GM18519 (cell line): Measurements from ENCODE around the gene HSFX2.
"Not testable (repeated sequence)": the region's sequence is repeated elsewhere in the genome, so short reads cannot be mapped to it uniquely, and the experiment has no call there.

ENCODE experiments used
- ATAC-seq: cut with Tn5 transposase; IDR thresholded peaks from one replicate; pipeline ENCODE4 v1.9.1; 2021; ENCODE audit warnings: mild to moderate bottlenecking, moderate library complexity; ENCODE audit not compliant: unreplicated experiment, low FRiP score

The HSFX2 gene

DNA sequence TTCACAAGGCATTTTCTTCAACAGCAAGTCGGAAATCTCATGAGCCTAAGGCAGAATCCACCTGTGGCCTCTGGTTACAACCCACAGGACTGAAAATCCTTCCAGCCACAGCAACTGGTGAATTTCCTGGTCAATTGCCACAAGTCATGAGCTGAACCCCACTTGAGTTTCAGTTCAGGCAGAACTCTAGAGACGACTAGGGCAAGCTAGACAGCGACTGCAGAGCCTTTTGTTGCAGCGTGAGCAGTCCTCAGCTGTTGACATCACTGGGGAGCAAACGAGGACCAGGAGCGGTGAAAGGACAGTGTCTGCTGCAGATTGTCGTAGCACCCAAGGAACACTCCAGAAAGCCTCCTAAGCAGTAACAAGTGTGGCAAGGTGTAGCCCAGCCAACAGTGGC, 829 bp upstream of the HSFX2 start:
- not testable (repeated sequence) for ATAC-seq

DNA sequence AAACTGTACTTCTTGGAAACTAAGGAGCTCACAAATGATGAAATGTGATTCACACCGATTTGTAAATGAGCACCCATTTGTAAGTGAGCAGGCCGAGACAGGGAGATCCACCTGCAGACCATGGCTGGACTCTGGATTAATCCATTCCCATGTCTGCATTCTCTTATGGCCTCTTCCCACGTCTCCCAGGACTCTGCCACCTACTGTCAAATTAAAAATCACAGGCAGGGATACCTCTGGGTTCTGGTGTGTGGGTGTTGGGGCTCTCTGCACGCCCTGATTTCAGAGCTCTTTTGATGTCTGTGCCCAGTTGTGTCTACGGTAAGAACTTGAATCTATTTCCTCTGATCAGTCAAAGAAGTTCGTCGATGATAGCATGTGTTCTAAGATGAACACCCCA, 4.1 kb downstream of the HSFX2 start:
- ATAC-seq: not testable (repeated sequence)

DNA sequence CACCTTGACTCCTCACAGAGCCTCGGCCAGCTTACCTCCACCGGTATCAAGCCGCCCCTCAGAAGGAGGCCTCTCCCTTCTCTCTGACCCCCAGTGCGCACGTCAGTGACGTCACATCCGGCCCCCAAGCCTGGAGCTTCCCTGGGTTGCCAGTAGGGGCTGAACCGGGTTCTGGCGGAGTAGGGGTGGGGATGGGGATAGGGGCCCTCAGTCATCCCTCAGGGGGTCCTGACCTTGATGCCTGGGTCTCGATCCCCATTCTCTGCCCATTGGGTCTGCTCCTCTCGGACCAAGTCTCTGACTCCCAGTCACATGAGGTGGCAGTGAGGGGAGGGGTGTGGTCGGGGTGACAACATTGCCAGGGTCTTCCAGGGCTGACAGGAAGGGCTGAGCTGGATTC, 7.8 kb downstream of the HSFX2 start, which contains the start of gene MAGEA9B:
Gene MAGEA9B, minus strand, starts transcription at position 101 of the 400 bp plus-strand sequence. CDS start 4,280 bp downstream, outside the sequence.
- ATAC-seq: not testable (repeated sequence)

DNA sequence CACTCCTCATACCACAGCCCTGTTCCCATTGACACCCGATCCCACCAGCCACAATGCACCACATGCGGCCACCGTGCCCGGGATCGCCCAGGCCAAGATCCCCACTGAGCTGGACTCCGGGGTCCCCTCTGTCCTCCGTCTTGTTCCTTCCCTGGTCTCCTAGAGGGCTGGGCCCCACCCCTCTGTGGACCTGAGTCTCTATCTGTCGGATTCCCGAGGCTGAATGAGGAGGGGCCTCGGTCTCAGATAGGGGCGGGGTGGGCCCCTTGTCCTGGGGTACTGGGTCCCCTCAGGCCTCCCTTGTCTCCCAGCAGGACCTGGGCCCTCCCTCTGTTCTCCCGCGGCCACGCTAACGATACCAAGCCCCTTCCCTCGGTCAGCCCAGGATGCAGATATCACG, 9.5 kb downstream of the HSFX2 start:
- not testable (repeated sequence) for ATAC-seq

DNA sequence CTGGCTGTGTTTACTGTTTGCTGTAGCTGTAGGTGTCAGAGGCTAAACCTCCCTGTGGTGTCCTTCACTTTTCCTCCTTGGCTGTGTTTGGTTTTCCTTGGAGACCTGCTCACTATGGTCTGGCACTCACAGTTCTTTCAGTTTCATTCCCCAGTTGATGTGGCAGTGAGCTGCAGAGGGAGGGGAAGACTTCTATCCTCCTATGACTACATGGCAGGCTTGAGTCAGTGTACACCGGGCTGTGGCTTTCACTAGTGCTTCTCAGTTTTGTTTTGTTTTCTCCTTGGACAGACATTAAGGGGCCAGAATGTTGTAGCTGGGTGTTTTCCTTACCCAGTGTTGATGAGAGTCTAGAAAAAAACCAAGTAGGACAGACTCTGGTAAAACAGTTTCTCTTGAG, 21.7 kb downstream of the HSFX2 start:
- peak; percentile 100 for ATAC-seq

DNA sequence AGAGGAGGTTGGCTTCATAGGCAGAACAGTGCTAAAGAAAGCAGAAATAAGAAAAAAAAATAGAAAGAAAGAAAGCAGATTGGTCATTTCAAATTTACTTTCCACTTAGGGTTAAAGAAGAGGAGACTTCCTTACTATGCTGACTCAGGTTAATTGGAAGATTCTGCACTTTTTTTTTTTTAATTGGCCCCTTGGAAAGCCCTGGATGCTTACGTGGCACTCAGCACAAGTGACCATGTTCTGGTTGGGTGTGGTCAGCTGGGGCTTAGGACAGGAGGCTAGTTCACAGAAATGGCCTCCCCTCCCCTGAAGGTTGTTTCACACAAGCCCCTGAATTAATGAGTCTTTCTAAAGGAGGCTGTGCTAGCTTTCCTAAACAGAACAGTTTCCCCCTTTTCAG, 22.4 kb downstream of the HSFX2 start:
- no peak for ATAC-seq

DNA sequence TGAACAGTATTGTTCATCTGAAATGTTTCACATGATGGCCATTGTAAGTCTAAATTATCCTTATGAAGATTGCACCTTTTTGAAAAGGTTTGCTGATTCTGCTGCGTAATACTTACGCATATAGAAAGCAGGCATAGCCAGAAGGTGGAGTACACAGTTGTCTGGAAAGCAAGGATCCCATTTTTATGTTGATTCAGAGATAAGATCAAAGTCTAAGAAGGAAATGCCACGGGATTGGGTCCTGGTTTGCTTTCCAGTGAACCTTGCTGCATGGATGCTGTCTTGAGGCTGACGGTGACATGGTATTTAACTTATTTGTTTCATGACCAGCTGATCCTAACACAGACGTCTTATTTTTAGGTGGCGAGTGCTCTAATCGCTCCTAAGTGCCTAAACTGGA, 23.3 kb downstream of the HSFX2 start:
- no peak for ATAC-seq

DNA sequence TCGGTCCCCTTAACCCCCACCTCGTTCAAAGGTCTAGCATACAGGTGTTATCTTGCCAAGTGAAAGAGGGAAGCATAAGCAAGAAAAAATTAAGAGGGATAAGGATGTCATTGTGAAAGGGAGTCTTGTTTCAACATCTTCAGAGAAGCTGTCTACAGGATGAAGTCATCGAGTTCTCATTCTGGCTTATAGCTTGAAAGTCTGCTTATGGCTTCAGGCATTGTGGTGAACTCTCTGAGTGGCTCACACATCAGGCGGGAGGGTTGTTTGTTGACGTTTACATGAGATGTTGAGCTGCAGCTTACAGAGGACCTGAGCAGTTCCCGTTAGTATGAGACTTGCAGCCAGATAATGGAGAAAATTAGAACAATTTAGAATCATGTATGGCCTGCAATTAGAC, 24.4 kb downstream of the HSFX2 start:
- no peak for ATAC-seq

DNA sequence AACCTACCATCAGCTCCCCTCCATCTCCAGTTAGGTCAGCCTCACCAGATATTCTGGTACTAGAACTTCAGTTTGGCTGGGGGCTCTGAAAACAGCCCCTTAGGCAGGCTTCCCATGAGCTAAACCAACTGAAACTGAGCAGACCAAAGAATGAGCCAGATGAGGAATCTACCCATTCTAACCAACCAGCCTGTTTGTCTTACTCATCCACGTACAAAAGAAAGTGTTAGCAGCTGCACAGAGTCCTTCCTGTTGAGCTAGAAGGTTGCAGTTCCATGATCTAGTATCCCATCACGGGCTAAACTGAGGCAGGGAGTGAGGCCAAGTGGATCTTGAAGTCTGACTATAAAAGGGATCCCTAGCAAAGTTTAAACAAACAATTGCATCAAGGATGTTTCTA, 25.3 kb downstream of the HSFX2 start:
- no peak for ATAC-seq

DNA sequence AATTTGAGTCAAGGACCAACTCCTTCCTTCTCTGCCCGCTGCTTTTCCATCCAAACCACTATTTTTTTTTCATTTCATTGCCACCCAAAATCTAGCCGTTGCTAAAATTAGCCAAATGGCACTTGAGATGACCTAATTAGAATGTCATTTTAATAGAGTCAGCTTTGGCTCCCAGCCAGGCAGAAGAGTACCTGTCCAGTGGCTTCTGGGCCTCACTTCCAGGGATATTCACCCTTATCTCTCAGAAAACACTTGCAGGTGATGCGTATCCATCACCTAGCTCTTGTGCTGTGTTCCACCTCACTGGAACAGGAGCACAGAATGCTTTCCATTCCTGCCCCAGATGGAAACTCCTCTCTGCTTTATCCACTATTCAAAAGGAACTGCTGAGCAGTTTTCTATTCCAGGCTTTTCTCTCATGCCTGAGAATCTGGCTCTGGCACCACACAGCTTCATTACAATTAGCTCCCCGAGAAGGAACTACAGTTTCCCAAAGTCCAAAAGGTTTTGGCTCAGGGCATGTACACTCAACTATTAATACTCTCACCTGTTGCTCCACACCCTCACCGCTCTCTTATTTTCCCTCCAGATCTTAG, 26.3 kb downstream of the HSFX2 start:
- no peak for ATAC-seq

DNA sequence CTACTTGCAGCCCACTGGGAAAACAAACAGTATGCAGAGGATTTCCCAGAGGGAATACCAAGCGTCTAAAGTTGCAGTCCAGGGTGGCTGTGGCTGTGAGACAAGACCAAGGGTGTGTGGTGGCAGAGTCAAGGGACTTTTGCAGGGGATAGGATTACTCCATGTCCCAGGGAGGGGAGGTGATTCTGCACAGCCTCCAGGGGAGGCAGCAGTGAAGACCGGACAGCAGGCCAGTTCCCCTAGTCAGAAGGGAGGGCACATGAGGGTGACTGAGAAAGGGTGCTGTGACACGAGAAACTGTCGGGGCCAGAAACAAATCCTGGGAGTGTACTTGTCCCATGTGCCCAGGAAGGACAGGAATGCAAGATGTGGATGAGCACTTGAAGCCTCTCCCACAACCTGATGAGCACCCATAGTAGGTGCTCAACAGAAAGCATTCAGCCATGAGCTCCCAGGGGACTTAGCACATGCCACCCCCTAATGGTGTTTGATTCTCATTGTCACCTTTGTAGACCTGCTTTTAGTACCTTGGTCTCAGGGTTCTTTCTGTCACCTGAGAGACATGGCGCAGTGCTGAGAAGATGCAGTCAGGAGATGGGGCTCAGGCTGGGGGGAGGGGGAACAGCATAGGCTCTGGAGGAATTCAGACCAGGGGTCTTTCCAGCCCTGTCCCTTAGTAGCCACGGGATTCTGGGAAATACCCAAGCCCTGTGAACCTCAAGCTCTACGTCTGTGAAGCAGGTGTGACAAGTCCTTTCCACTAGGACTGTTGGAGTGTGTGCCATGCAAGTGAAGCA, 27.3 kb downstream of the HSFX2 start:
- ATAC-seq: no peak

DNA sequence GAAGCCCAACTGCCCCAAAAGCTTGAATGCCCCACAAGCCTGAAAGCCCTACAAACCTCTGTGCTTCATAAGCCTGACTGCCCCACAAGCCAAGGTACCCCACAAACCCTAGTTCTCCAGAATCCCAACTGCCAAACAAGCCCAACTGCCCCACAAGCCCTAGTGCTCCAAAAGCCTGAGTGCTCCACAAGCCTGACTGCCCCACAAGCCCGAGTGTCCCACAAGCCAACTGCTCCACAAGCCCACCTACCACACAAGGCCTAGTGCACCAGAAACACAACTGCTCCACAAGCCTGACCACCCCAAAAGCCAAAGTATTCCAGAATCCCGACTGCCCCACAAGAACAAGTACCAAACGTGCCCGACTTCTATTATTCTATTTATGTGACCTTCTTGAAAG, 31.8 kb downstream of the HSFX2 start:
- no peak for ATAC-seq

DNA sequence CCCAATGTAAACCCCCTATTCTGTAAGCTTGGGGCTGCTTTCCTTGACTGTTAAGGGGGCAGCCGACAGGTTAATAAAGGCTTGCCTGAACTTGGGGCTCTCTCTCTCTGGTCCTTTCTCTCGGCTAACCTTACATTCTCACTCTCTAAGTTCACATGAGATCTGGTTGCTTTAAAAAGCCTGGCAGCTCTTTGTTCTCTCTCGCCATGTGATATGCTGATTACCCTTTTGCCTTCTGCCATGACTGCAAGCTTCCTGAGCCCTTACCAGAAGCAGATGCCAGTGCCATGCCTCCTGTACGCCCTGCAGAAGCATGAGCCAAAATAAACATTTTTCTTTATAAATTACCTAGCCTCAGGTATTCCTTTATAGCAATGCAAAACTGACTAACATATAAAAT, 39.9 kb downstream of the HSFX2 start:
- ATAC-seq: not testable (repeated sequence)

DNA sequence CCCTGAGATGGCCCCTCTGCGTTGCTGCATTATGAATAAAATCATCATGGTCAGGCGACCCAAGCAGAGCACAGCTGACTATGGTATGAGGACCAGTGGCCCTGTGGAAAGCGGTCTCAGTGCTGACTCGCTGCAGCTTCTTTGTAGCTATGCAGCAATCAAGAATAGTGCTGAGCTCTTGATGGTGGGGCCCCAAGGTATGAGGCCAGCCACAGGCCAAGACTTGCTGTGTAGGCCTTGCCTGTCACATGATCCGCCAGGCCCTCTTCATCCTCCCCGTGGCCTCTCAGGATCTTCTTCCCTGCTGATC, 43.2 kb downstream of the HSFX2 start:
- ATAC-seq: not testable (repeated sequence)

DNA sequence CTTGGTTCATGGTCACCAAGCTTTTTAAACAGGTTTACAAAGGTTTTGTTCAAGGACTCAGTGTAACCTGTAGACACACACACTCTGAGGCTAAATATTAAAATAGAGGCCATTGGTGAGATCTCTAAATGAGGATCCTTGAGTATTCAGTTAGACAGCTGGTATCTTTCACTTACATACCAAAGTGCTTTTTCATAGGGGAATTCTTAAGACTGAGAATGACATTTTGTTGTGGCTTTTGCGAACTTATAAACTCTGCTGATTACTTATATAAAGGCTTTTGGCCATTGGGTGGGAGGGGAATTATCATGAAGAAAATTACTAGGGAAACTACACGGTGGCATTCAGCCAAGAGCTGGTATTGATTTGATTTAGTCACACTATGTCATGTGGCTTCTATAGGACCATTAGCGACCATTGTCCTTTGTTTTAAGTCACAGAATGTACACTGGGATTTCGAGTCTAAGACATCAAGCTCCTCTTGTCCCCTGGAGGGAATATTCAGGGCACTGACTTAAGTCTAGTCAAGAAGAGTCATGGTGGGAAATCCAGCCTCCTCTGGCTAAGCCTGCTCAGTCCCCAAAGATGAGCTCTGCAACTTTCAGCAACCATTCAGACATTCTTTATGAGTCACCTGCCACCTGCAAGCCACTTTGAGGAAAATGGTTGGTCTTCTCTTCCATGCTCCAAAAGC, 43.7 kb downstream of the HSFX2 start:
- ATAC-seq: not testable (repeated sequence)

DNA sequence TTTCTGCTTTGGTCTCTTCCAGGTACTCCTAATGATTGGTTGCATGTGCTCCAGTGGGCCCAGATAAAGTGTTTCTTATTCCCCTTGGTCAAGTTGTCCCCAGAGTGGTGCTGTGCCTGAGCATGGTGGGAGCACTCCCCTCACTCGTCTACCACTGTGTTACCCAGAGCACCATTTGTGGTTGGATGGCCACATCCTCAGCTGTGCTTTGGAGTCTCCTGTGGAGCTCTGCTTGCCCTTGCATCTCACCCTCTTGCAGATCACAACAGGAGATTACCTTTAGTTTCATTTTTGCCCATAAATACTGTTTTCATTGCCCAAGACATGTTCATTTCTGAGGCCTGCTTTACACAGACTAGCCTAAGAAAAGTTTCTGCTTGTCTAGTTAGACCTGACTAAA, 44.7 kb downstream of the HSFX2 start:
- not testable (repeated sequence) for ATAC-seq

DNA sequence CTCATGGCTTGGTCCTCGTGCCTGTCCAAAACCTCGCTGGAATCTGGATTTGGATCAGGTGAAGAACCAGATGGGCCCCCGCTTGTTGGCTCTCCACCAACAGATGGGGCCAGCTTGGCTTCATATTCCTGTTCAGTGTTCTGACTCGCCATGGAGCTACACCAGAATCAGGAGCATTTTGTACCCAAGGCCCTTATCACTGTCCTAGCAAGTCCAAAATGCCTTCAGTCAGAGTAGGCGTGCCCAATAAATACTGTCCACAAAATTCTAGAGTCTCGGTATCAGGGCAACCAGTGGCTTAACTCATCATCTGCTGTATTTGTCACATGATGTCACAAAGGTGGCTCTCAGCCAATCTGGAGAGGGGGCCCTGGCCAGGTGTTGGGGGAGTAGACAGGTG, 45.4 kb downstream of the HSFX2 start, which contains the start of gene HSFX3:
Gene HSFX3, minus strand, starts transcription at position 224 of the 400 bp plus-strand sequence. Its CDS starts 72 bp downstream, at position 152.
- ATAC-seq: not testable (repeated sequence)

DNA sequence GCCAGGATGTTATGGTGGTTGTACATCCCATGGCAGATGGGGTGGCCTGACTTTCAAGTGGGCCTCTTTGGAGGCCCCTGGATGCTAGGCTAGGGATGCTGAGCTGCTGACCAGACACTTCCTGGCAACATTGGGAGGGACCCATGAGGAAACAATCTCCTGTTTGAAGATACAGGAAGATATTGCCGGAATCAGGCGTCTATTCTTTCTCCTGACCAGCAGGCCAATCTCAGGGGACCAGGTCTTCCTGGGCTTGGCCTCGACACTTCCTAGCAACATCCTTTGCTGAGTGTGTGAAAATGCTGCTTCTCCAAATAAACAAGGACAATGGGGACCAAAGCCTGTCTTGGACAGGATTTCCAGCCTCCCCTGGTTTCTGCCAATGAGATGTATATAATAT, 47.3 kb downstream of the HSFX2 start:
- ATAC-seq: not testable (repeated sequence)

DNA sequence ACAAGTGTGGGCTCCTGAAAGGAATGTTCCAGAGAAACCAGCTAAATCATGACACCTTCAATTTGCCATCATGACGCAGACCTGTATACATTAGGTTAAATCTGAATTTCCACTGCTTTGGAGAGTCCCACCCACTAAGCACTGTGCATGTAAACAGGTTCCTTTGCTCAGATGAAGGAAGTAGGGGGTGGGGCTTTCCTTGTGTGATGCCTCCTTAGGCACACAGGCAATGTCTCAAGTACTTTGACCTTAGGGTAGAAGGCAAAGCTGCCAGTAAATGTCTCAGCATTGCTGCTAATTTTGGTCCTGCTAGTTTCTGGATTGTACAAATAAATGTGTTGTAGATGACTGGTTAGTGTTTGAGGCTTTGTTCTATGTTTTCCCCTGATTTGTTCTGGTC, 48.2 kb downstream of the HSFX2 start:
- not testable (repeated sequence) for ATAC-seq

DNA sequence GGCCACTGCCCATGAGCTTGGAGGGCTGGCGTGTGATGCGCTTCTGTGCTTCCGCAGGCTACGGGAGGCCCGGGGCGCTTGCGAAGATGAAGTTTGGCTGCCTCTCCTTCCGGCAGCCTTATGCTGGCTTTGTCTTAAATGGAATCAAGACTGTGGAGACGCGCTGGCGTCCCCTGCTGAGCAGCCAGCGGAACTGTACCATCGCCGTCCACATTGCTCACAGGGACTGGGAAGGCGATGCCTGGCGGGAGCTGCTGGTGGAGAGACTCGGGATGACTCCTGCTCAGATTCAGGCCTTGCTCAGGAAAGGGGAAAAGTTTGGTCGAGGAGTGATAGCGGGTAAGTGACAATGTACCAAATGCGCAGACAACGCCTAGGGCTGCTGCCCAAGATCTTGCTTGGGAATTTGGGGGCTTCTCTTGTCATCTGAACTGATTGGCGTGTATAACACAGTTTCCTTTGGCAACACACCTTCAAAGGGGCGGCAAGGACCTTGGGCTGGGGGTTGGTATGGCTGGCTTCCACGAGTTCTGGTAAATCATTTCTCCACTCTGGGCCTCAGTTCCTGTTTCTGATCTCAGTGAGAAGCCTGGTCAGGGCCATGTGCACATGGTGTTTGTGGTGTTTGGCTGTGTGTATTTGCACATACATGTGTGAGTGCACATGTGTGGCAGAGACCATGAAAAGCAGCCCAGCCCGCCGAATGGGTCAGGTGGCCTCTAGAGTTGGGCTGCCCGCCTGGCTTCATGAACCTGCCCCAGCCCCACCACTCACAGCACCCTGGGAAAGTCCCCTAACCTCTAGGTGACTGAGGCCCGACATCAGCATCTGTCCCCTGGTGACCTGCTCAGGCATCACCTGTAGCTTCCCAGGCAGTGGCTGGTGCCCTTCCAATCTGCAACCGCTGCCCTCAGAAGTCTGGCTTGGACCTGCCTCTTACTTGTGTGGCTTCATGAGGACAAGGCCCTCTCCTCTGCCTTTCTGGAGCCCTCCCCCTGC, 49.3 kb downstream of the HSFX2 start:
- not testable (repeated sequence) for ATAC-seq
